Measurements from ENCODE around the gene ACOT6. TPM values are rescaled to one million over a fixed set of nuclear protein-coding genes. Genes with fewer than 3 reads are reported as not detected.
A peak's percentile ranks its signal among the peaks of the same experiment; 100 is the strongest.
"Not testable (repeated sequence)": the region's sequence is repeated elsewhere in the genome, so short reads cannot be mapped to it uniquely, and the experiment has no call there.

Gene ACOT6
- total RNA-seq, 1 donor from 2014 or later = not detected

DNA sequence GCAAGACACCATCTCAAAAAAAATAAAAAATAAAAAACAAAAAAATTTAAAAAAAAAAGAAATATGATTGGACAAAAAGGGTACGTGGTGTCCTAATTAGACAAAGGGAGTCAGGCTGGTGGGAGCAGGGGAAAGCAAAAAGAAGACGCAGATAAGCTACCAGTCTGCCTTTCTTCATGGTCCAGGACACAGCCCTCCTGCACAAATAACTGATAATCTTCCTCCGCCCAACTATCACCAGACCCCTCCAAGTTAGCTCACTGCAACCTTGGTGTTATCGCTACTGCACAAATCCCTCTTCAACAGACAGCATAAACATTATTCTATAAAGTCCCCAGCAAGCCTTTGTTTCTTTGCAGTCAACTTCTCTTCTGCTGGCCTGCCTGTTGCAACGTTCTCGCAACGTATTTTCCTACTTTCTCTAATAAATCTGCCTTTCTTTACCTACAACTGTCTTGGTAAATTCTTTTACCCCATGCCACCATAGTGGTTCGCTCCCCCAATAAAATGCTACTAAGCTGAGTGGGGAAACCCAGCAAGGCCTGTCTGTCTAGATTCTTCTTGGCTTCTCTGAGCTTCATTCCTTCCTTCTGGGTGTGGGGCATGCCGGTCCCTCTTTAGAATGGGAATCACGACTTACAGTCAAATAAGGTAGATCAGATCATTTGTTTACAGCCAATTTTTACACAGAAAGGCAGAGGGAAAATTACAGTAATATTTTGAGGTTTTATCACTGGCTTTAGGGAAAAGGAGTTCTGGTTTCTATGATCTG, 17.9 kb downstream of the ACOT6 start:
- no peaks in the 10 kb centered on the region for H3K36me3 Mint-ChIP-seq (ENCODE audit: low read depth, unreplicated experiment)
- H3K9me3 Mint-ChIP-seq (ENCODE audit: unreplicated experiment) = no peaks in the 10 kb centered on the region
- peaks cover 1% of the 10 kb centered on the region for H3K27me3 Mint-ChIP-seq (ENCODE audit: unreplicated experiment)
- H3K27ac Mint-ChIP-seq (ENCODE audit: unreplicated experiment) = no peak overlapping the region
- H3K4me3 Mint-ChIP-seq (ENCODE audit: unreplicated experiment) = no peak overlapping the region
- peaks cover 3% of the 10 kb centered on the region for H3K4me1 Mint-ChIP-seq (ENCODE audit: unreplicated experiment)
- no peak for DNase-seq (ENCODE audit: low spot score)
- no peak for TF ChIP-seq CTCF (IDR thresholded peaks at IDR 0.05; ENCODE audit: unreplicated experiment)

DNA sequence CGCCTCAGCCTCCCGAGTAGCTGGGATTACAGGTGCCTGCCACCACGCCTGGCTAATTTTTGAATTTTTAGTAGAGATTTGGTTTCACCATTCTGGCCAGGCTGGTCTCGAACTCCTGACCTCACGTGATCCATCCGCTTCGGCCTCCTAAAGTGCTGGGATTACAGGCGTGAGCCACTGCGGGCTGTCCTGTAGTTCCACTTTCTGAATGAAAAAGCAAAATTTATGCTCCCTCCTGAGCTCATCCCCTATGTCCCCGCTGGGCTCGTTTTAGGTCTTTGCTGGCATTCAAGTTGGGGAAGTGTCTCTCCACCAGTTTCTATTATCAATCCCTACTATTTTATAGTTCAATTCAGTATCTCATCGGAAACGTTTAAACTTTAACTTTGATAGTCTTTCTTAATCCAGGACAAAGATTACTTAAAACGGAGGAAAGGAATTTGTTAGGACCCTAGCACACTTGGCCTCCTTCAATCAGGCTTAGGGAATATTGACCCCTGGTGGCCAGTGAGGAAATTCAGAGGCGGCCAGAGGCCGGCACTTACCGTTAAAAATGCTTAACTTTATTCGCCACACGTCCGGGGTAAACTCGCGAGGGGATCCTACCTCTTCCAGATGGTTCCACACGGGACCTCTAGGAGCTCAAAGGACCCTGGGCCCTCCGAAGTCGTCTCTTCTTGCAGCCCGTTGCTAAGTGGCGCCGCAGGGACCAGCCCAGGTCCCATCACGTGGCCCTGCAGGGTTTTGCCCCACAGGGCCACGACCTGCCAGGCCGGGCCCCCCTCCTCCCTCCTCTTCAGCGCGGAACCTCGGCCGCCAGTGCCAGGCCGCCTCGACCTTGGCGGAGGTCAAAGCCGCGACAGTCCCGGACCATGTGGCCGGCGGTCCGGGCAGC, 21.0 kb downstream of the ACOT6 start:
- peak overlapping the region; percentile 7 for H3K4me3 Mint-ChIP-seq (ENCODE audit: unreplicated experiment)

GRCh38 chr14:73634011-73634833, 21.9 kb downstream of the ACOT6 start:
- Mint-ChIP-seq H3K36me3 (ENCODE audit: low read depth, unreplicated experiment) (no peaks in the 10 kb centered on the region), H3K27me3 (ENCODE audit: unreplicated experiment) (peaks cover 3% of the 10 kb centered on the region), H3K27ac (ENCODE audit: unreplicated experiment) (no peak overlapping the region), H3K9me3 (ENCODE audit: unreplicated experiment) (no peaks in the 10 kb centered on the region), H3K4me3 (ENCODE audit: unreplicated experiment) (peak overlapping the region; percentile 7), H3K4me1 (ENCODE audit: unreplicated experiment) (peaks cover 3% of the 10 kb centered on the region)
- no peak for TF ChIP-seq CTCF (IDR thresholded peaks at IDR 0.05; ENCODE audit: unreplicated experiment)
- peak; percentile 50 for DNase-seq (ENCODE audit: low spot score)

More for the DNA sequence above, 21.0 kb downstream of the ACOT6 start:
- H3K4me1 Mint-ChIP-seq (ENCODE audit: unreplicated experiment) = peaks cover 3% of the 10 kb centered on the region
- no peaks in the 10 kb centered on the region for H3K36me3 Mint-ChIP-seq (ENCODE audit: low read depth, unreplicated experiment)
- no peak overlapping the region for H3K27ac Mint-ChIP-seq (ENCODE audit: unreplicated experiment)
- no peaks in the 10 kb centered on the region for H3K9me3 Mint-ChIP-seq (ENCODE audit: unreplicated experiment)
- peak; percentile 69 for TF ChIP-seq CTCF (IDR thresholded peaks at IDR 0.05; ENCODE audit: unreplicated experiment)
- peak; percentile 59 for DNase-seq (ENCODE audit: low spot score)
- H3K27me3 Mint-ChIP-seq (ENCODE audit: unreplicated experiment) = peaks cover 3% of the 10 kb centered on the region

- H3K27me3 Mint-ChIP-seq (ENCODE audit: unreplicated experiment); H3K36me3 Mint-ChIP-seq (ENCODE audit: low read depth, unreplicated experiment): not testable (repeated sequence)
Observed at GRCh38 chr14:73636355-73636754, 24.0 kb downstream of the ACOT6 start.

DNA sequence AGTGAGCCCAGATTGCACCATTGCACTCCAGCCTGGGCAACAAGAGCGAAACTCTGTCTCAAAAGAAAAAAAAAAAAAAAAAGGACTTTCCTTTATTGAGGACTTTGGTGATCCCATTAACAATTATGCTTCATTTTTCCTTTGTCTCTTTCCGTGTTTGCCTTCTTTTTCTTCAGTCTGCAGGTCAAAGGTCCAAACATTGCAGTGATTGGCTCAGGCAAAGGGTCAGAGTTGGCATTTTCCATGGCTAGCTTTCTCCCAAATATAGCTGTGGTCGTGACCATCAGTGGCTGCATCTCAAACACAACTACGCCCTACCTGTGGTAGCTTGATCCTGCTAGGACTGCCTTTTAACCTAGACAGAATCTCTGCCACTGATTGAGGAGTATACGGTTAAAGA, 25.5 kb downstream of the ACOT6 start:
- DNase-seq (ENCODE audit: low spot score) = no peak
- peaks cover 3% of the 10 kb centered on the region for H3K4me1 Mint-ChIP-seq (ENCODE audit: unreplicated experiment)
- no peak overlapping the region for H3K4me3 Mint-ChIP-seq (ENCODE audit: unreplicated experiment)
- H3K27me3 Mint-ChIP-seq (ENCODE audit: unreplicated experiment) = peaks cover 1% of the 10 kb centered on the region
- no peaks in the 10 kb centered on the region for H3K9me3 Mint-ChIP-seq (ENCODE audit: unreplicated experiment)
- H3K27ac Mint-ChIP-seq (ENCODE audit: unreplicated experiment) = no peak overlapping the region
- TF ChIP-seq CTCF (IDR thresholded peaks at IDR 0.05; ENCODE audit: unreplicated experiment) = no peak
- no peaks in the 10 kb centered on the region for H3K36me3 Mint-ChIP-seq (ENCODE audit: low read depth, unreplicated experiment)

More at GRCh38 chr14:73636355-73636754, 24.0 kb downstream of the ACOT6 start:
- H3K9me3 Mint-ChIP-seq (ENCODE audit: unreplicated experiment); H3K27ac Mint-ChIP-seq (ENCODE audit: unreplicated experiment); H3K4me1 Mint-ChIP-seq (ENCODE audit: unreplicated experiment); H3K4me3 Mint-ChIP-seq (ENCODE audit: unreplicated experiment); DNase-seq (ENCODE audit: low spot score): not testable (repeated sequence)

All from endothelial cell (in vitro differentiated cells).